HG02973 (cell line): ENCODE data around the gene SLC35E3.
"Not testable (repeated sequence)": the region's sequence is repeated elsewhere in the genome, so short reads cannot be mapped to it uniquely, and the experiment has no call there.

ENCODE experiments used
- ATAC-seq: cut with Tn5 transposase; IDR thresholded peaks from one replicate; pipeline ENCODE4 v1.9.1; 2021; ENCODE audit warnings: moderate library complexity; ENCODE audit not compliant: unreplicated experiment

SLC35E3 gene

DNA sequence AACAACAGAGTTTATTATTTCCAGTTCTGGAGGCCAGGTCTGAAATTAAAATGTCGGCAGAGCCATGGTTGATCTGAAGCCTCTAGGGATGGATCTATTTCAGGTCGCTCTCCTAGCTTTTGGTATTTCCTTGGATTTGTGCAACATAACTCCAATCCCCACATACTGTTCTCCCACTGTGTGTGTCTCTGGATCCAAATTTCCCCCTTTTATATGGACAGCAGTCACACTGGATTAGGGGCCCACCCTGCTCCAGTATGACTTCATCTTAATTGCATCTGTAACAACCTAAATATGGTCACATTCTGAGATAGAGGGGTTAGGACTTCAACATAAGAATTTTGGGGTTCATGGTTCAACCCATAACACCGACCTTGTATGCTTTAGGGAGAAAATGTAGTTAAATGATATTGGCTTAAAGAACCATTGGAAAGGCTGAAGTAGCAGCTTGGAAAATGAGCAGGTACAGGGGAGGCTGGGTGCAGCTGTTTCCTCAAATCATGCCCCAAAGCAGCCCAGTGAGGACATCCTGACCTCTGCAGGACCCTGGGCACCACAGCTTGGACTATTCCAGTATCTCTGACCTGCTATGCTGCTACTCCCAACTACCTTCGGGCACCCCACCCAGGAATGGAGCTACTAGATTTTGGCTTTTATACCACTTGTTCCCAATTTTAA is 48.1 kb downstream of the SLC35E3 start:
- ATAC-seq, result no peak

DNA sequence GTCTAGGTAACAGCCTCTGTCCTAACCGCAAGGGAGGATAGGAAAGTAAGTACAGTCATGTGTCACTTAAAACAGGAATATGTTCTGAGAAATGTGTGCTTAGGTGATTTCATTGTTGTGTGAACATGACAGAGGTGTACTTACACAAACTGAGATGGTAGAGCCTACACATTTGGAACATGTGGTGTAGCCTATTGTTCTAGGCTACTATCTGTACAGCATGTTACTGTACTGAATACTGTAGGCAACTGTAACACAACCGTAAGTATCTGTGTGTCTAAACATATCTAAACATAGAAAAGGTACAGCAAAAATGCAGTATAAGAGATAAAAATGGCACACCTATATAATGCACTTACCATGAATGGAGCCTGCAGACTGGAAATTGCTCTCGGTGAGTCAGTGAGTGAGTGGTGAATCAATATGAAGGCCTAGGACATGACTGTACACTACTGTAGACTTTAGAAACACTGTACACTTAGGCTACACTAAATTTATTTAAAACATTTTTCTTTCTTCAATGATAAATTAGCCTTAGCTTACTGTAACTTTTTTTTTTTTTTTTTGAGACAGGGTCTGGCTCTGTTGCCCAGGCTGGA is 48.8 kb downstream of the SLC35E3 start:
- ATAC-seq, result no peak

DNA sequence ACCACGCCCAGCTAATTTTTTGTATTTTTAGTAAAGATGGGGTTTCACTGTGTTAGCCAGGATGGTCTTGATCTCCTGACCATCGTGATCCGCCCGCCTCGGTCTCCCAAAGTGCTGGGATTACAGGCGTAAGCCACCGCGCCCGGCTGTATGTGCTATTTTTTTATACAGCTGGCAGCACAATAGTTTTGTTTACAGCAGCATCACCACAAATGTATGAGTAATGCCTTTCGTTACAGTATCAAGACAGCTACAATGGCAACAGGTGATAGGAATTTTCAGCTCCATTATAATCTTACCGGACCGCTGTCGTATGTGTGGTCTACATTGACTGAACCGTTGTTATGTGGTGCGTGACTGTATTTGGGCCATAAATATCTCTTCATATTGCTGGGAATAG is 50.4 kb downstream of the SLC35E3 start:
- no peak for ATAC-seq

DNA sequence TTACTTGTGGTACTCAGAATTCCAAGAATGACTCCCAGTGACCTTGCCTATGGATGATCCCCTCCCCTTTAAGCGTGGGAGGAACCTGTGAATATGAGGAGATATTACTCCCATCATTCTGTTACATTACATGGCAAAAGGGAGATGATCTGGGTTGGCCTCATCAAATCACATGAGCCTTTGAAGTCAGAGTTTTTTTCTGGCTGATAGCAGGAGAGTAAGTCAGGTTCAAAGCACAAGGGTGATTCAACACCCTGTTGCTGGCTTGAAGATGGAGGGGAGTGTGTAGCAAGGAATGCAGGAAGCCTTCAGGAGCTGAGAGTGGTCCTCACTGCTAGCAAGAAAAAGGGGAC is 52.9 kb downstream of the SLC35E3 start:
- no peak for ATAC-seq

DNA sequence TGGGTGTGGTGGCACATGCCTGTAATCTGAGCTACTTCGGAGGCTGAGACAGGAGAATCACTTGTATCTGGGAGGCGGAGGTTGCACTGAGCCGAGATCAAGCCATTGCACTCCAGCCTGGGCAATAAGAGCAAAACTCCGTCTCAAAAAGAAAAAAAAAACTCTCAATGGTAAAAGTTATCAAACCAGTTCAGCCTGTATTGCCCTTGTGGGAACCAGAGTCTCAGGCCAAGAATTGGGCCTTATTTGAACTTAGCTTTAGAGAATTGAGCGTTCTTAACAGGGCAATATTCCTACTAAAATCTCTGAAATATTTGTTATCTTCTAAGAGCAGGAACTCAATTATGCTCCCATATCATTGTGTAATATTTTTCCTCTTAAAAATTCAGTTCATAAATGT is 54.3 kb downstream of the SLC35E3 start:
- no peak for ATAC-seq

DNA sequence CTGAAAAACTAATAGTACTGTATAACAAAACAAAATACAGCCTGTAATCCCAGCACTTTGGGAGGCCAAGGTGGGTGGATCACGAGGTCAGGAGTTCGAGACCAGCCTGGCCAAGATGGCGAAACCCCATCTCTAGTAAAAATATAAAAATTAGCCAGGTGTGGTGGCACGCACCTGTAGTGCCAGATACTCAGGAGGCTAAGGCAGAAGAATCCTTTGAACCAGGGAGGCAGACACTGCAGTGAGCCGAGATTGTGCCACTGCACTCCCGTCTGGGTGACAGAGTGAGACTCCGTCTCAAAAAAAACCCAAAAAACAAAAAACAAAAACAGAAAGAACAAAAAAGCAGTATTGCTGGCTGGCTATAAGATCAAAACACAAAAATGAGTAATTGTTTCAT is 55.1 kb downstream of the SLC35E3 start:
- not testable (repeated sequence) for ATAC-seq

DNA sequence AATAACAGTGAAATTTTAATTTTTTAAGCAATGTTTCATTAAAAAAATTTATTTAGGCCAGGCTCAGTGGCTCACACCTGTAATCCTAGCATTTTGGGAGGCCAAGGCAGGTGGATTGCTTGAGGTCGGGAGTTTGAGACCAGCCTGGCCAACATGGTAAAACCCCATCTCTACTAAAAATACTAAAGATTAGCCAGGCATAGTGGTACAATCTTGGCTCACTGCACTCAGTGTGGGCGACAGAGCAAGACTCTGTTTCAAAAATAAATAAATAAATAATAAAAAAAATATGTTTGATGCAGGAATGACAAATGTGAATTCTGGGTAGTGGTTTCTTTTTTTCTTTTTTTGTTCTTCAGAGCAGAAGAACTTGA is 56.4 kb downstream of the SLC35E3 start:
- ATAC-seq, result not testable (repeated sequence)

DNA sequence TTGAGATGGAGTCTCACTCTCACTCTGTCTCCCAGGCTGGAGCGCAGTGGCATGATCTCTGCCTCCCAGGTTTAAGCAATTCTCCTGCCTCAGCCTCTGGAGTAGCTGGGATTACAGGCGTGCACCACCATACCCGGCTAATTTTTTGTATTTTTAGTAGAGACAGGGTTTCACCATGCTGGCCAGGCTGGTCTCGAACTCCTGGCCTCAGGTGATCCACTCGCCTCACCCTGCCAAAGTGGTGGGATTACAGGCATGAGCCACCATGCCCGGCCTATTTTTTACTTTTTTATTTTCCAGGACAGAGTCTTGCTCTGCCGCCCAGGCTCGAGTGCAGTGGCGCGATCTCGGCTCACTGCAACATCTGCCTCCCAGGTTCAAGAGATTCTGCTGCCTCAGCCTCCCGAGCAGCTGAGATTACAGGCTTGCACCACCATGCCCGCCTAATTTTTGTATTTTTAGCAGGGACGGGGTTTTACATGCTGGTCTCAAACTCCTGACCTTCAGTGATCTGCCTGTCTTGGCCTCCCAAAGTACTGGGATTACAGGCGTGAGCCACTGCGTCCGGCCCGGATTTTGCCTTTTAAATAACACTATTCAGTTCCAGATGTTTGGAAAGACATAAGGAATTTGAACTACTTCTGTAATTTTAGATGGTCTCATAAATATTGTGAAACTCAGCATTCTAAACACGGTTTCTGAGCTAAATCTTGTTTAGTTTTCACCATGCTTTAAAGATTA is 57.1 kb downstream of the SLC35E3 start:
- not testable (repeated sequence) for ATAC-seq

DNA sequence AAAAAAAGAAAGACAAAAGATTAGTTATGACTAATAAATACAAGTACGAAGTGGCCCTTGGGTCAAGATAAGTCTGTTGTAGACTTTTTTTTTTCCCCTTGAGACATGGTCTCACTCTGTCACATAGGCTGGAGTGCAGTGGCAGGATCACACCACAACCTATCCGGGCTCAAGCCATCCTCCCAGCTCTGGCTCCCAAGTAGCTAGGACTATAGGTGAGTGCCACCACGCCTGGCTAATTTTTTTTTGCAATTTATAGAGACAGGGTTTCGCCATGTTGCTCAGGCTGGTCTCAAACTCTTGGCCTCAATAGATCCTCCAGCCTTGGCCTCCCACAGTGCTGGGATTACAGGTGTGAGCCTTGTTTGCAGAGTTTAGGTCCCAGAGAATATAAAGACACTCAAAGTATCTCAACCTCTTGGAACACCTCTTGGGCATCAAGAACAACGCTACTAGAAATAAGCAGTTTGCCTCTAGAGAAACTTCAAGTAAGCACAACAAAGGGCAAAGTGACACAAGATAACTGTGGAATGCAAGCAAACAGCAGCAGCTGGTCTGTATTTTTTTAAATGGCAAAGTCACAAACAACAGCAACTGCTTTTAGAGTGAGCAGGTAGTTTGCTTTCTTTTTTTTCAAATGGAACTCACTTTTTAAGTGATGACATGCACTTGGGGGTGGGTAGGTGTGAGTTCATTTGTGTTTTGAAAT is 58.1 kb downstream of the SLC35E3 start:
- ATAC-seq, result no peak

DNA sequence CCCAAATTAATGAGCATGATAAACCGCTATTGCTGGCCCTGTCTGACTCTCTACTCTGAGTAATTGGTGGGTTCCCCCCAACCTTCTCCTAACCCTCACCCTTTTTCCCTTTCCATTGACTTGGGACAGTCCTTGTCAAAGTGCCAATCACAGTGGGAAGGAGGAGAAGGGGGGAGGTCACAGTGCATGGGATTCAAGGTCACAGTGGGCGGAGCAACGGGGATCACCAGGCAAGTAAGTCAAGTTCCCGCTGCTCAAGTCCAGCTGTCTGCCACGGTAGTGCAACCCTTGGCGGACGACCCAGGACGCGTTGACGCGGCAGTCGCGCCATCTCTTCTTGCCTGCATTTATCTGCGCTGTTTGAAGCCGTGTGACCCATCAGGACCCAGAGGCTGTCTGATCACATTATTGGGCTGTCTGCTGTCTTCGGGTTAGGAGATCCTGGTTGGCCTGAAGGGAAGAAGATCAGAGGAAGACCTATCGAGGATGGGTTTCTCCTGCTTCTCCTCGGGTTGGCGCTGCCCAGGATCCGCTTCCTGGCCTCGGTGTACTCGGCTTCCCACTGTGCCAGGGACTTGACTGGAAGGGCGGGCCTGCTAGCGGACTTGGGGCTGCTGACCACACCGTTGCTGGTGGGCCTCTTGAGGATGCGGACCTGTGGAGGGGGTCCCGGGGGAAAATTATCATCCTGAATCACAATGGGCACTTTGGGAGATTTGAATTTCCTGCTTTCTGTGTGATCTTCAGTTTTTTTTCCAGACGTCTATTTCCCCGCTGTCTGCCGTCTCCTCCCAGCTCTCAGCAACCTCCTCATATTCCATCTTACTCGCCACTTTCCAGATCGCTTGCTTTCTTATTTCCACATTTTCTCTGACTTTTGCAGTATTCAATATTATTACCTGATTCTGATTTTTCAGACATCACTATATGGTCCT is 58.9 kb downstream of the SLC35E3 start:
- no peak for ATAC-seq

DNA sequence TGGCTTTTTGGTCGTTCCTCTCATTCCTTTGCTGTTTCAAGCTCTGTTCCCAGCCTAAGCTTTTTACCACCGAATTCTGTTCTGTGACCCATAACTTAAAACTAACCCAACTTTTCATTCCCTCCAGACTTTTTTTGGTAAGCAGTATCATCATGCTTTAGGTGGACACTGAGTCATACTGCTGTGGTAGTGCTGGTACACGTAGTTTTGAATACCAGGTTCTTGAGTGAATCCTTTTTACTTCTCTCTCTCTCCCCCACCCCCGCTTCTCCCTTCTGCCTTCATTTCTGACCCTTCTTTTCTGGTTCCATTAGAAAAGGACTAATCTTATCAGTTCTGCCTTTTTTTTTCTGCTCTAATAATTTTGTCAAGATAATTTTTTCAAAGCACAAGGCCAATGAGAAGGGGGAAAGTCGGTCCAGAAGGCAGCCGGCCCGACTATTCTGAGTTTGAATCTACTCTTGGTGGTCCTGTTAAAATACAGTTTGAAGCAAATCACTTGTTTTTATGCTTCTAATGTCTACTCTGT is 59.7 kb downstream of the SLC35E3 start:
- no peak for ATAC-seq

DNA sequence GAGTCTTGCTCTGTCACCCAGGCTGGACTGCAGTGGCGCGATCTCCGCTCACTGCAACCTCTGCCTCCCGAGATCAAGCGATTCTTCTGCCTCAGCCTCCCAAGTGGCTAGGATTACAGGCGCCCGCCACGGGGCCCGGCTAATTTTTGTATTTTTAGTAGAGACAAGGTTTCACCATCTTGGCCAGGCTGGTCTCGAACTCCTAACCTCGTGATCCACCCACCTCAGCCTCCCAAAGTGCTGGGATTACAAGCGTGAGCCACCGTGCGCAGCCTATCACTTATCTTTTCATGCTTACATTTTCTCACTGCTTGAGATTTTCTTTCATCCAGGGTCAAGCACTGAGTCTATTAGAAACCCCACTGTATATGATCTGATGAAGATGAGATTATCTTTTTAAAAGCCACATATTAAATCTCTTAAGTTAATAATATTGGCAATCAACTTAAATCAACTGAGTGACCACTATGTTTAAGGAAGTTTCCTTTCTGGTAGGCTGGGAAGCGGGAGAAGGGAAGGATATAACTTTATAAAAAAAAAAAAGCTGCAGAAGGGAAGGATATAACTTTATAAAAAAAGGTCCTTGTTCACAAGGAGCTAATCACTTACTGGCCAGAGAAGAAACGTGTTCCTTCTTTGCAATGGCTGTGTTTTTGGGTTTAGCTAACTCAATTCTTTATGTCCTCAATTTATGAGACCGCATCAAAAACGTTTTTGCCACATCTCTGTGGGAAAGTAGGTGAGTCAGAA is 60.7 kb downstream of the SLC35E3 start:
- ATAC-seq, result no peak

DNA sequence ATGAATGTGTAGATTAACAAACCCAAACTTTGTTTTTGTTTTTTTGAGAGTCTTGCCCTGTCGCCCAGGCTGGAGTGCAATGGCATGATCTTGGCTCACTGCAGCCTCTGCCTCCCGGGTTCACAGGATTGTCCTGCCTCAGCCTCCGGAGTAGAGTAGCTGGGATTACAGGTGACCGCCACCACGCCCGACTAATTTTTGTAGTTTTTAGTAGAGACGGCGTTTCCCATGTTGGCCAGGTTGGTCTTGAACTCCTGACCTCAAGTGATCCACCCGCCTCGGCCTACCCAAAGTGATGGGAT is 61.2 kb downstream of the SLC35E3 start:
- not testable (repeated sequence) for ATAC-seq

DNA sequence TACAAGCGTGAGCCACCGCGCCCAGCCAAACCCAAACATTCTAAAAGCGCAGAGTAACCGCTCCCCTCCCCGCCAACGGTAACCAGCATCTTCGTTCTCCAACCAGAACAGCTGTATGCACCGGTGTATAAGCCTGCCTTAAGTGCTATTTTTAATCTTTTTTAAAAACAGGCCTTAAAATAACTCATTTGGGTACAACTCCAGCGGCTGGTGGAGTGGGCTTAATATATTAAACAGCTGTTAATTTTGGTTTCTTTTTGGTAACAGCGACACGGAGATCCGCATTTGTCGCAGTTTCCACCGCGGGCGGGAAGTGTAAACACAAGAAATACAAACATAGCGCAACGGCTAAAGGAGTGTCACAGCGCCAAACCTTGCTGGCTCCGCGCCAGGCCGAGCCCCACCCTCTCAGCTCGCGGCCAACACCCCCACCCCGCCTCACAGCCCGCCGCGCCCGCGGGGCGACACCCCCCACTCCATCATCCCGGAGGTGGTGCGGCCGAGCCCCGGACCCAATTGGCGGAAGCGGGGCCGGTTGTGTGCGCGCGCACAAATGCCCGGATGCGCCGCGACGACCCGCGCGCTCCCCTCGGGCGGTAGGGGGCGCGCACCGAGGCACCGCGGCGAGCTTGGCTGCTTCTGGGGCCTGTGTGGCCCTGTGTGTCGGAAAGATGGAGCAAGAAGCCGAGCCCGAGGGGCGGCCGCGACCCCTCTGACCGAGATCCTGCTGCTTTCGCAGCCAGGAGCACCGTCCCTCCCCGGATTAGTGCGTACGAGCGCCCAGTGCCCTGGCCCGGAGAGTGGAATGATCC is 61.8 kb downstream of the SLC35E3 start, which contains the start of gene MDM2:
Gene MDM2 (plus strand): TSS at position 602 of the 812 bp plus-strand sequence. CDS start 301 bp downstream, outside the sequence.
- ATAC-seq, result peak; percentile 67

DNA sequence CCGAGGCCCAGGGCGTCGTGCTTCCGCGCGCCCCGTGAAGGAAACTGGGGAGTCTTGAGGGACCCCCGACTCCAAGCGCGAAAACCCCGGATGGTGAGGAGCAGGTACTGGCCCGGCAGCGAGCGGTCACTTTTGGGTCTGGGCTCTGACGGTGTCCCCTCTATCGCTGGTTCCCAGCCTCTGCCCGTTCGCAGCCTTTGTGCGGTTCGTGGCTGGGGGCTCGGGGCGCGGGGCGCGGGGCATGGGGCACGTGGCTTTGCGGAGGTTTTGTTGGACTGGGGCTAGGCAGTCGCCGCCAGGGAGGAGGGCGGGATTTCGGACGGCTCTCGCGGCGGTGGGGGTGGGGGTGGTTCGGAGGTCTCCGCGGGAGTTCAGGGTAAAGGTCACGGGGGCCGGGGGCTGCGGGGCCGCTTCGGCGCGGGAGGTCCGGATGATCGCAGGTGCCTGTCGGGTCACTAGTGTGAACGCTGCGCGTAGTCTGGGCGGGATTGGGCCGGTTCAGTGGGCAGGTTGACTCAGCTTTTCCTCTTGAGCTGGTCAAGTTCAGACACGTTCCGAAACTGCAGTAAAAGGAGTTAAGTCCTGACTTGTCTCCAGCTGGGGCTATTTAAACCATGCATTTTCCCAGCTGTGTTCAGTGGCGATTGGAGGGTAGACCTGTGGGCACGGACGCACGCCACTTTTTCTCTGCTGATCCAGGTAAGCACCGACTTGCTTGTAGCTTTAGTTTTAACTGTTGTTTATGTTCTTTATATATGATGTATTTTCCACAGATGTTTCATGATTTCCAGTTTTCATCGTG is 62.6 kb downstream of the SLC35E3 start:
- peak; percentile 56 for ATAC-seq

DNA sequence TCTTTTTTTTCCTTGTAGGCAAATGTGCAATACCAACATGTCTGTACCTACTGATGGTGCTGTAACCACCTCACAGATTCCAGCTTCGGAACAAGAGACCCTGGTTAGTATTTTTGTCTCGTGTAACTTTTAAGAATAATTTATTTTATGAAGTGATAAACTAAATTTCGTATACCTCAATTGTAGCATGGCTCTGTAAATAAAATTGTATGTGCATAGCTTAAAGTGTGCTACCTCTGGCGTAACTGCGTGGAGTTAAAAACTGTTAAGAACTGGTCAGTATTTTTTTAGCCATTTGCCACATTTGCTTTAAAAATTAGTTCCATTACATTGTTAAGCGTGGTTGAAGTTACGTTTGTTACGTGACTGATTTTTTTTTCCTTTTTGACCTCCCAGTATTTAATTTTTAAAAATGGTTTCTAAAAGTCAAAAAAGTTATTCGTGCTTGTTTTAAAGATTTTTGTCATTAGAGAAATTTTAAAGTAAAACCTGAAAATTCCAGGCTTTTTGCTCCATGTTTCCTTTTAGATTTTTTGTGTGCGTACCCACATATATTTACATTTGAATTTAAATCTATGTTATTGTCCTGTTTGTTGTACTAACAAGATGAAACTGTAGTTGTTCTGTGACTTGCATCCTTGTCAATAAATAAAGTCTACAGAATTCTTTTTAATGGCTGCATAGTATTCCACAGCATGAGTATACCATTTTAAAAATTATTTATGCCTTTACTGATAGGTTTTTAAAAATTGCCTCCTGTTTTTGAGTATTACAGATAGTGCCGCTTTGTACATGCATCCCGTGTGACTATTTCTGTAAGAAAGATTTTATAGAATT is 63.4 kb downstream of the SLC35E3 start:
- ATAC-seq, result no peak

DNA sequence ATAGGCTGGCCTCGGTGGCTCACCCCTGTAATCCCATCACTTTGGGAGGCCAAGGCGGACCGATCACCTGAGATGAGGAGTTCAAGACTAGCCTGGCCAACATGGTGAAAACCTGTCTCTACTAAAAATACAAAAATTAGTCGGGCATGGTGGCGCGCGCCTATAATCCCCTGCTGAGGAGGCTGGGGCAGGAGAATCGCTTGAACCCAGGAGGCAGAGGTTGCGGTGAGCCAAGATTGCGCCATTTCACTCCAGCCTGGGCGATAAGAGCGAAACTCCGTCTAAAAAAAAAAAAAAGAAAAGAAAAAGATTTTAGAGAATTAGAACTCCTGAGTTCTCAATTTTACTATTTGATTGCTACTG is 64.0 kb downstream of the SLC35E3 start:
- ATAC-seq, result not testable (repeated sequence)
